GM18873 (cell line): ENCODE results near the gene KDM6B.
"Not testable (repeated sequence)": the region's sequence is repeated elsewhere in the genome, so short reads cannot be mapped to it uniquely, and the experiment has no call there.

Source experiments
- ATAC-seq: cut with Tn5 transposase; IDR thresholded peaks from one replicate; pipeline ENCODE4 v1.9.1; 2021; ENCODE audit warnings: mild to moderate bottlenecking, moderate library complexity, moderate number of reproducible peaks; ENCODE audit not compliant: unreplicated experiment, low FRiP score

The KDM6B gene

DNA sequence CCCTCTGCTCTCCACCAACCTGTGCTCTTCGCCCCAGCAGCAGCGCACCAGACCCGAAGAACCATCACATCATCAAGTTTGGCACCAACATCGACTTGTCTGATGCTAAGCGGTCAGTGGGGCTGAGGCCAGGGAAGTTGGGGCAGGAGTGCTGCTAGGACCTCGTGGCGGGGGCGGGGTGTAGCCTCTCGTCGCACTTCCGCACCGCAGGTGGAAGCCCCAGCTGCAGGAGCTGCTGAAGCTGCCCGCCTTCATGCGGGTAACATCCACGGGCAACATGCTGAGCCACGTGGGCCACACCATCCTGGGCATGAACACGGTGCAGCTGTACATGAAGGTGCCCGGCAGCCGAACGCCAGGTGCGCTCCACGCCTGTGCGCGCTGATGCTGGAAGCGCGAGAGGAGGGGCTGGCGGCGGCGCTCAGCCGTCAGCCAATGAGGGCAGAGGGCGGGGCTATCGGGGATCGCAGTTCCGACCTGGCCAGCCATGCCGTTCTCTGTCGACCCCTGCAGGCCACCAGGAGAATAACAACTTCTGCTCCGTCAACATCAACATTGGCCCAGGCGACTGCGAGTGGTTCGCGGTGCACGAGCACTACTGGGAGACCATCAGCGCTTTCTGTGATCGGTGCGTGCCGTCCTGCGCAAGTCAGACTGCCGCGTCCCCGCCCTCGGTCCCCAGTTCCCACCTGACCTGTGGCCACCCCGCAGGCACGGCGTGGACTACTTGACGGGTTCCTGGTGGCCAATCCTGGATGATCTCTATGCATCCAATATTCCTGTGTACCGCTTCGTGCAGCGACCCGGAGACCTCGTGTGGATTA is 17.6 kb downstream of the KDM6B start:
- peak; percentile 57 for ATAC-seq

DNA sequence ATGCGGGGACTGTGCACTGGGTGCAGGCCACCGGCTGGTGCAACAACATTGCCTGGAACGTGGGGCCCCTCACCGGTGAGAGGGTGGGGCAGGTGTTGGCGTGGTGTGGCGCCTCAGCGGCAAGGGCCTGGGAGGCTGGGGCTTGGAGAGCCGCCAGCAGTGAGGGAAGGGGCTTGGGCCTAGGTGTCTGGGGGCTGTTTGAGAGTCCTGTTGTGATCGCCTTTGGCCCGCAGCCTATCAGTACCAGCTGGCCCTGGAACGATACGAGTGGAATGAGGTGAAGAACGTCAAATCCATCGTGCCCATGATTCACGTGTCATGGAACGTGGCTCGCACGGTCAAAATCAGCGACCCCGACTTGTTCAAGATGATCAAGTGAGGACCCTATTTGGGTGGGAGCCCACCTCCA is 18.2 kb downstream of the KDM6B start:
- no peak for ATAC-seq

- no peak for ATAC-seq
These were observed 19.1 kb downstream of the KDM6B start for GRCh38 chr17:7852919-7853690.

DNA sequence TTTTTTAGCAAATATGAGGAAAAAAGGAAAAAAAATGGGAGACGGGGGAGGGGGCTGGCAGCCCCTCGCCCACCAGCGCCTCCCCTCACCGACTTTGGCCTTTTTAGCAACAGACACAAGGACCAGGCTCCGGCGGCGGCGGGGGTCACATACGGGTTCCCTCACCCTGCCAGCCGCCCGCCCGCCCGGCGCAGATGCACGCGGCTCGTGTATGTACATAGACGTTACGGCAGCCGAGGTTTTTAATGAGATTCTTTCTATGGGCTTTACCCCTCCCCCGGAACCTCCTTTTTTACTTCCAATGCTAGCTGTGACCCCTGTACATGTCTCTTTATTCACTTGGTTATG is 19.6 kb downstream of the KDM6B start:
- no peak for ATAC-seq

DNA sequence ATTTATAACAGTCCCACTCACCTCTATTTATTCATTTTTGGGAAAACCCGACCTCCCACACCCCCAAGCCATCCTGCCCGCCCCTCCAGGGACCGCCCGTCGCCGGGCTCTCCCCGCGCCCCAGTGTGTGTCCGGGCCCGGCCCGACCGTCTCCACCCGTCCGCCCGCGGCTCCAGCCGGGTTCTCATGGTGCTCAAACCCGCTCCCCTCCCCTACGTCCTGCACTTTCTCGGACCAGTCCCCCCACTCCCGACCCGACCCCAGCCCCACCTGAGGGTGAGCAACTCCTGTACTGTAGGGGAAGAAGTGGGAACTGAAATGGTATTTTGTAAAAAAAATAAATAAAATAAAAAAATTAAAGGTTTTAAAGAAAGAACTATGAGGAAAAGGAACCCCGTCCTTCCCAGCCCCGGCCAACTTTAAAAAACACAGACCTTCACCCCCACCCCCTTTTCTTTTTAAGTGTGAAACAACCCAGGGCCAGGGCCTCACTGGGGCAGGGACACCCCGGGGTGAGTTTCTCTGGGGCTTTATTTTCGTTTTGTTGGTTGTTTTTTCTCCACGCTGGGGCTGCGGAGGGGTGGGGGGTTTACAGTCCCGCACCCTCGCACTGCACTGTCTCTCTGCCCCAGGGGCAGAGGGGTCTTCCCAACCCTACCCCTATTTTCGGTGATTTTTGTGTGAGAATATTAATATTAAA is 20.2 kb downstream of the KDM6B start:
- ATAC-seq = no peak

- ATAC-seq = no peak
These were observed 21.0 kb downstream of the KDM6B start, which contains the start of gene TMEM88 for GRCh38 chr17:7854851-7855659. TSS of gene TMEM88 (plus strand) at chr17:7855066. CDS start at chr17:7855075, 9 bp downstream.

DNA sequence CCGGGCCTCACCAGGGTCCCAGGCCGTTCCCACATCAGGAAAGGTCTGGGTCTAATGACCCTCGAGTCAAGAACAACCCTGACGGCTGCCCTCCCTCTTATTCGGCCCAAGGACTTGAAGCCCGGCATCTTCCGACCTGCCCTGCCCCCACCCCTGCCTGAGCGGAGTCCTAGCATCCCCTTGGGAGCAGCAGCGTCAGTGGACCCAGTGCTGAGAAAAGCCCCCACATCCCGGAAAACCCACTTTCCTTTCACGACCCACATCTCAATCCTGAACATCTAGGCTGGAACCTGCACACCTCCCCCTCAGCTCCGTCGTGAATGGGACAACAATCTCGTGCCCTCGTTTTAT is 21.6 kb downstream of the KDM6B start:
- no peak for ATAC-seq

- ATAC-seq = no peak
These were observed 22.2 kb downstream of the KDM6B start for GRCh38 chr17:7856011-7856810.

- ATAC-seq = peak; percentile 73
These were observed 23.0 kb downstream of the KDM6B start, which contains the start of gene NAA38 for GRCh38 chr17:7856811-7857712. TSS of gene NAA38 (minus strand) at chr17:7857559. CDS start at chr17:7857463, 96 bp downstream.

GRCh38 chr17:7857713-7858521 is 23.9 kb downstream of the KDM6B start, which contains the start of gene CYB5D1:
TSS of gene CYB5D1 (plus strand) at chr17:7858003. CDS start at chr17:7858135, 132 bp downstream.
- ATAC-seq = peak; percentile 29

- no peak for ATAC-seq
These were observed 24.4 kb downstream of the KDM6B start for GRCh38 chr17:7858522-7858810.

GRCh38 chr17:7859028-7859427 is 25.0 kb downstream of the KDM6B start:
- ATAC-seq = no peak

GRCh38 chr17:7862692-7863437 is 28.8 kb downstream of the KDM6B start:
- no peak for ATAC-seq

DNA sequence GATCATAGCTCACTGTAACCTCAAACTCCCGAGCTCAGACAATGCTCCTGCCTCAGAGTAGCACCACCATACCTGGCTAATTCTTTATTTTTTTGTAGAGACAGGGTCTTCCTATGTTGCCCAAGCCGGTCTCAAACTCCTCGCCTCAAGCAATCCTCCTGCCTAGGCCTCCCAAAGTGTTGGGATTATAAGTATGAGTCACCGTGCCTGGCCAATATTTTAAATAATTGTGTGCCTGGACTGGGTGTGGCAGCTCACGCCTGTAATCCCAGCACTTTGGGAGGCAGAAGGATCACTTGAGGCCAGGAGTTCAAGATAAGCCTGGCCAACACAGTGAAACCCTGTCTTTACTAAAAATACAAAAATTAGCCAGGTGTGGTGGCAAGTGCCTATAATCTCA is 30.4 kb downstream of the KDM6B start:
- not testable (repeated sequence) for ATAC-seq

DNA sequence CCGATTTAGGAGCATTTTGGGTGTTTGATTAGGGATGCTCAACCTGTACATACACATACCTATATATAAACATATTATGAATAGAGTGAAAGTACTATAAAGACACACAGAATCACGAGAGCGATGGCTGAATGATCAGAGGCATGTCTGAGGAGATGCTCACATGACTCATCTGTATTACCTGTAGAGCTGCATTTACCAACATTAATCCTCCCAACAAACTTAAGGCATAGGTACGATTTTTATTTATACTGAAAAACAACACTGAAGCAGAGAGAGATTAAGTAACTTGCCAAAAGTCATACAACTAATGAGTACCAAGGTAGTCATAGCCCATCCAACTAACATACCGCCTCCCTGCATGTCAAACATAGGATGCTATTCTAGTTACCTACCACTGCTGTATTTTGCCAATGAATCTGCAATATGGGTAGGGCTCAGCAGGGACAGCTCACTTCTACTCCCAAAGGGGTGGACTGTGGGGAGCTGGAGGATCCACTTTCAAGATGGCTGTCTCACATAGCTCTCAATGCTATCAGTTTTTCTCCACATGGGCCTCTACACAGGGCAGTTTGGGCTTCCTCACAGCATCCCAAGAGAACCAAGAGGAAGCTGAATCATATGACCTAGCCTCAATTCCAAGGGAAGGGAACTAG is 31.1 kb downstream of the KDM6B start:
- no peak for ATAC-seq

GRCh38 chr17:7867881-7868329 is 33.9 kb downstream of the KDM6B start:
- no peak for ATAC-seq
